HG02970 (cell line): Measurements from ENCODE around the gene MYO5B.
A peak's percentile ranks its signal among the peaks of the same experiment; 100 is the strongest.
"Not testable (repeated sequence)": the region's sequence is repeated elsewhere in the genome, so short reads cannot be mapped to it uniquely, and the experiment has no call there.

Experiments used
- ATAC-seq: cut with Tn5 transposase; IDR thresholded peaks from one replicate; pipeline ENCODE4 v1.9.1; 2021; ENCODE audit warnings: mild to moderate bottlenecking, moderate library complexity, moderate number of reproducible peaks; ENCODE audit not compliant: unreplicated experiment, low FRiP score

Gene MYO5B

GRCh38 chr18:49815927-49816326 lies 379.0 kb downstream of the MYO5B start:
- ATAC-seq, result no peak

- ATAC-seq, result no peak
Measured at GRCh38 chr18:49814147-49814499, 380.8 kb downstream of the MYO5B start.

GRCh38 chr18:49813319-49814146 lies 381.4 kb downstream of the MYO5B start, which contains the start of gene ACAA2:
TSS of gene ACAA2 (minus strand) at chr18:49813533. CDS start at chr18:49813484, 49 bp downstream.
- peak; percentile 77 for ATAC-seq

GRCh38 chr18:49813069-49813318 lies 382.0 kb downstream of the MYO5B start:
- ATAC-seq, result peak; percentile 33

GRCh38 chr18:49812286-49813068 lies 382.5 kb downstream of the MYO5B start:
- ATAC-seq, result no peak

GRCh38 chr18:49811151-49811938 lies 383.6 kb downstream of the MYO5B start:
- no peak for ATAC-seq

- not testable (repeated sequence) for ATAC-seq
Measured at GRCh38 chr18:49808553-49809191, 386.3 kb downstream of the MYO5B start.

GRCh38 chr18:49804096-49804495 lies 390.9 kb downstream of the MYO5B start:
- no peak for ATAC-seq

- ATAC-seq, result no peak
Measured at GRCh38 chr18:49802623-49803022, 392.3 kb downstream of the MYO5B start.

GRCh38 chr18:49800491-49800890 lies 394.5 kb downstream of the MYO5B start:
- ATAC-seq, result not testable (repeated sequence)

- not testable (repeated sequence) for ATAC-seq
Measured at GRCh38 chr18:49799806-49800205, 395.1 kb downstream of the MYO5B start.

GRCh38 chr18:49798001-49798400 lies 396.9 kb downstream of the MYO5B start:
- ATAC-seq, result no peak

GRCh38 chr18:49795612-49796552 lies 399.1 kb downstream of the MYO5B start:
- no peak for ATAC-seq

GRCh38 chr18:49794743-49795142 lies 400.2 kb downstream of the MYO5B start:
- ATAC-seq, result no peak

- ATAC-seq, result not testable (repeated sequence)
Measured at GRCh38 chr18:49789560-49790134, 405.3 kb downstream of the MYO5B start.

- ATAC-seq, result no peak
Measured at GRCh38 chr18:49788327-49788898, 406.5 kb downstream of the MYO5B start.

GRCh38 chr18:49786019-49786720 lies 408.8 kb downstream of the MYO5B start:
- ATAC-seq, result no peak
